Prostate gland (tissue), 2 donors: ENCODE measurements around the gene LCE2D. TPM values are rescaled to one million over a fixed set of nuclear protein-coding genes. Genes with fewer than 3 reads are reported as not detected.

ENCODE experiments used
- DNase-seq: peaks from one replicate; pipeline ENCODE4 v3.0.0-alpha.2; 2019; ENCODE audit warnings: low spot score
- H3K27ac ChIP-seq, 2 donors: fragments of 200-600 bp; sonication (generic); 2 replicates each; pipeline ENCODE4 v1.5.1; 2017 to 2019
- H3K27me3 ChIP-seq: fragments of 200-600 bp; sonication (generic); replicated peaks from 2 replicates; pipeline ENCODE4 v1.5.1; 2019; ENCODE audit not compliant: insufficient read depth
- H3K36me3 ChIP-seq, 2 donors: fragments of 200-600 bp; sonication (generic); 1 replicate in 1 of 2; 2 replicates in 1 of 2; pipeline versions ENCODE4 v1.5.1 to v1.8.1; 2017 to 2019
- H3K4me1 ChIP-seq: fragments of 200-600 bp; sonication (generic); replicated peaks from 2 replicates; pipeline ENCODE4 v1.5.1; 2019
- H3K4me3 ChIP-seq, 2 donors: fragments of 200-600 bp; sonication (generic); 2 replicates each; pipeline ENCODE4 v1.5.1; 2017 to 2019
- H3K9me3 ChIP-seq: fragments of 200-600 bp; sonication (generic); 2 replicates; pipeline ENCODE4 v1.5.1; 2017
- CTCF ChIP-seq, 4 experiments: fragments of 200-600 bp in 2 of 4; fragments of 450-650 bp in 2 of 4; sonication (generic) in 2 of 4; IDR thresholded peaks; 1 replicate in 3 of 4; 2 replicates in 1 of 4; pipeline ENCODE4 v1.5.1; 2016 to 2019; ENCODE audit warnings: antibody characterized with exemption in 4 of 4, mild to moderate bottlenecking in 2 of 4, moderate library complexity in 2 of 4
- POLR2A ChIP-seq: fragments of 450-650 bp; IDR thresholded peaks from one replicate; pipeline ENCODE4 v1.6.1; 2016; ENCODE audit warnings: antibody characterized with exemption, mild to moderate bottlenecking
- POLR2AphosphoS5 ChIP-seq: sonication (generic); formaldehyde crosslinking; IDR thresholded peaks from one replicate; pipeline ENCODE4 v1.6.1; 2017; ENCODE audit warnings: antibody characterized with exemption
- WGBS: methylation state at CpG from one replicate; pipeline ENCODE4 v1.1.5; 2018; 5-methylcytosine and 5-hydroxymethylcytosine counted together
- intact Hi-C: fragments of 100-400 bp; cut with DNase I; formaldehyde crosslinking; loops from one replicate; pipeline ENCODE4 v1.14.2; 2022
- total RNA-seq, 2 donors: library from RNA; depleted of rRNA; stranded (reverse); fragments of >200 nt; gene quantifications; one replicate each; pipeline ENCODE4 v1.1.0, GENCODE V29; 2016

LCE2D gene
- total RNA-seq, 2 donors from 2014 or later = not detected

DNA sequence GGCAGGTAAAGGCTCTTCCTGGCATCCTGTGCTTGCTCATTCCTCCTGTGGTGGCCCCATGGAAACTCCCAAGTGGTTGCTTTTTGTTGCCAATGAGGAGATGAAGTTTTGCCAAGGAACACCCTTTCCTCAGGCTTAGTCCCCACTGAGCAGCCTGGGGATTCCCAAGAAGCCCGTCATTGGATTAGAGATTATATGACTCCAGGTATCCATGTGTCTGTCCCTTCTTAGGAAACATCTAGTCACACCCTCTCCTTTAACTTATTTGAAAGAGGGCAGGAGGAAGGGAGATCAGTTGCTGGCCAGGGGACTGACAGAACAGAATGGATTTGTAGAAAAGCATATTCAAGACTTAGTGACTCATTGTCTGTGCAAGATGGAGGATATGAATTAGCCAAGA lies 36.4 kb upstream of the LCE2D start:
- intact Hi-C loops = no loop called here
- no peaks in the 10 kb centered on the region for H3K36me3 ChIP-seq
- 56% methylated on average over 1 of the region's 1 CpG for WGBS

GRCh38 chr1:152630596-152630995 lies 32.6 kb upstream of the LCE2D start:
- H3K9me3 ChIP-seq = no peaks in the 10 kb centered on the region
- TF ChIP-seq POLR2AphosphoS5 = no peak
- no peak for TF ChIP-seq POLR2A
- no peak for TF ChIP-seq CTCF (IDR thresholded peaks at IDR 0.05)
- no peak for DNase-seq
- H3K36me3 ChIP-seq = no peaks in the 10 kb centered on the region
- intact Hi-C loops = no loop called here
- H3K27me3 ChIP-seq = no peaks in the 10 kb centered on the region
- no peaks in the 10 kb centered on the region for H3K4me1 ChIP-seq
- 96% methylated on average over 3 of the region's 3 CpGs for WGBS
- no peak overlapping the region for H3K27ac ChIP-seq
- H3K4me3 ChIP-seq = no peak overlapping the region

More for the DNA sequence above, 36.4 kb upstream of the LCE2D start:
- no peak overlapping the region for H3K4me3 ChIP-seq
- no peaks in the 10 kb centered on the region for H3K4me1 ChIP-seq
- no peak for TF ChIP-seq POLR2AphosphoS5
- no peak for TF ChIP-seq CTCF (IDR thresholded peaks at IDR 0.05)
- TF ChIP-seq POLR2A = no peak
- no peaks in the 10 kb centered on the region for H3K9me3 ChIP-seq
- H3K27me3 ChIP-seq = no peaks in the 10 kb centered on the region
- no peak for DNase-seq
- H3K27ac ChIP-seq = no peak overlapping the region

DNA sequence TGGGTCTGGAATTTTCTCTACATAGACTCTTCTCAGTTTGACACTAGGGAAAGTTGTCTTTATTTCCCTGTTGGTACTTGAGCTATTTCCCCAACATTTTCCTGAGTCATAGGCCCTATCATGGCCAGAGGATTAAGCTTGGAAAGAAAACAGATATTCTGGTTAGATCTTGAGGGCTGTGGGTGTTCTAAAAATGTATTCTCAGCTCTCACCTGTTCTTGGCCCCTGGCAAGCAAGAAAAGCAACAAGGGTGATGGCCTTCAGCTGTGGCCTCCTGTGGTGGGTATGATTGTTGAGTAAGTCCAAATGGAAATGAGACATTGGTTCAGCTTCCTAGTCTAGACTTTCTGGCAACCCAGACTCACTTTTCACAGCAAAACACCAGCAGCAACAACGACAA lies 22.8 kb upstream of the LCE2D start:
- Histone ChIP-seq H3K9me3 (no peaks in the 10 kb centered on the region), H3K4me1 (no peaks in the 10 kb centered on the region), H3K27me3 (no peaks in the 10 kb centered on the region), H3K27ac (no peak overlapping the region), H3K4me3 (no peak overlapping the region), H3K36me3 (no peaks in the 10 kb centered on the region)
- intact Hi-C loops = no loop called here
- TF ChIP-seq POLR2AphosphoS5 (no peak), CTCF (IDR thresholded peaks at IDR 0.05) (no peak), POLR2A (no peak)
- no peak for DNase-seq
- WGBS = 70% methylated on average over 1 of the region's 1 CpG

DNA sequence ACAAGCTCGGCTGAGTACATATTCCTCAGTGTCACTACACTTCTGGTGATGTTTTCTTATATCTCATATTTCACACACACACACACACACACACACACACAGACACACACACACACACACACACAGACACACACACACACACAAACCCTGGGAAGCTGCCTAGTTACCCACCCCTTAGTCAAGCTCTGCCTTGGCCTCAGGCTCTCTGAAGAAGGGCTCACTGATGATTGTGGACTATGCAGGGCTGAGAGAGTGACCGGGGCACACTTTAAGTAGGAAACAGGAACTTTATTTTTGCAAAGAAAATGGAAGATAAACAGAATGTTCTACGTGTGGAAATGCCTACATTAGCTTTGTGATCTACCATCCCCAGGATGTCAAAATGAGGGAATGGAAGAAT lies 19.2 kb upstream of the LCE2D start:
- TF ChIP-seq CTCF (IDR thresholded peaks at IDR 0.05) = no peak
- no peak for TF ChIP-seq POLR2A
- Histone ChIP-seq H3K27ac (no peak overlapping the region), H3K36me3 (no peaks in the 10 kb centered on the region), H3K9me3 (no peaks in the 10 kb centered on the region), H3K27me3 (no peaks in the 10 kb centered on the region), H3K4me3 (no peak overlapping the region), H3K4me1 (no peaks in the 10 kb centered on the region)
- no peak for DNase-seq
- 61% methylated on average over 3 of the region's 3 CpGs for WGBS
- intact Hi-C loops = no loop called here

- no peaks in the 10 kb centered on the region for H3K27me3 ChIP-seq
- DNase-seq = no peak
- no peaks in the 10 kb centered on the region for H3K4me1 ChIP-seq
- H3K4me3 ChIP-seq = no peak overlapping the region
- H3K36me3 ChIP-seq = no peaks in the 10 kb centered on the region
- intact Hi-C loops = no loop called here
- no peak overlapping the region for H3K27ac ChIP-seq
- WGBS = 42% methylated on average over 3 of the region's 3 CpGs
- TF ChIP-seq POLR2A (no peak), CTCF (IDR thresholded peaks at IDR 0.05) (no peak), POLR2AphosphoS5 (no peak)
- no peaks in the 10 kb centered on the region for H3K9me3 ChIP-seq
Observed at GRCh38 chr1:152645146-152645545, 18.0 kb upstream of the LCE2D start.
